D721Med (cell line): Measurements from ENCODE around the gene LRRFIP1.

Experiments used
- DNase-seq: peaks from one replicate; pipeline ENCODE4 v3.0.0; 2011; ENCODE audit warnings: low spot score; ENCODE audit not compliant: insufficient read length
- FAIRE-seq: peaks from 2 replicates; lab custom pipeline; 2011; peaks lifted over from hg19 to GRCh38; lab: Jason Lieb, UNC
- CTCF ChIP-seq: IDR thresholded peaks from 2 replicates; pipeline ENCODE4 v1.5.1; 2012; ENCODE audit warnings: mild to moderate bottlenecking, control low read depth; ENCODE audit not compliant: insufficient read depth; ENCODE audit errors: missing control alignments

The LRRFIP1 gene

GRCh38 chr2:237720444-237720843, 93.1 kb downstream of the LRRFIP1 start:
- DNase-seq (no peak), FAIRE-seq (no peak)
- no peak for TF ChIP-seq CTCF

GRCh38 chr2:237720957-237721356, 93.6 kb downstream of the LRRFIP1 start:
- TF ChIP-seq CTCF, result no peak
- FAIRE-seq (no peak), DNase-seq (no peak)

- no peak for TF ChIP-seq CTCF
- DNase-seq, result no peak
- FAIRE-seq, result no peak
Measured at GRCh38 chr2:237721458-237721857, 94.1 kb downstream of the LRRFIP1 start.

GRCh38 chr2:237722616-237723015, 95.2 kb downstream of the LRRFIP1 start:
- TF ChIP-seq CTCF, result no peak
- FAIRE-seq (no peak), DNase-seq (no peak)

- TF ChIP-seq CTCF, result no peak
- DNase-seq, result no peak
- FAIRE-seq, result no peak
Measured at GRCh38 chr2:237723023-237723422, 95.6 kb downstream of the LRRFIP1 start.

GRCh38 chr2:237723602-237724001, 96.2 kb downstream of the LRRFIP1 start:
- TF ChIP-seq CTCF, result no peak
- DNase-seq, result peak; percentile 43
- FAIRE-seq, result peak; percentile 29

- DNase-seq (no peak), FAIRE-seq (no peak)
- TF ChIP-seq CTCF, result no peak
Measured at GRCh38 chr2:237724811-237725478, 97.6 kb downstream of the LRRFIP1 start.
